Measurements from ENCODE around the gene CAP2. TPM values are rescaled to one million over a fixed set of nuclear protein-coding genes. Genes with fewer than 3 reads are reported as not detected.

Gene CAP2
- 2.3 and 3.7 TPM in 2 replicates for total RNA-seq

GRCh38 chr6:17392978-17393891 lies at the start of gene CAP2:
TSS of gene CAP2 (plus strand) at chr6:17393595. CDS start at chr6:17421556, 27,961 bp downstream.

GRCh38 chr6:17599877-17600526 lies 206.6 kb downstream of the CAP2 start, which contains the start of gene FAM8A1:
TSS of gene FAM8A1 (plus strand) at chr6:17600302. CDS start at chr6:17600410, 108 bp downstream.

Other genes starting within 250 kb of the CAP2 start
- gene RBM24, start 112.2 kb upstream of the CAP2 start, total RNA-seq = 0.70 and 1.9 TPM in 2 replicates
- gene FAM8A1, start 206.7 kb downstream of the CAP2 start, total RNA-seq = 11.3 and 15.2 TPM in 2 replicates